HCT116 (cell line): ENCODE results near the gene ALAS2.

ENCODE experiments used
- CTCF ChIP-seq, 3 experiments: fragments of 200-600 bp in 1 of 3; sonication (generic) in 1 of 3; IDR thresholded peaks in 2 of 3; conservative IDR thresholded peaks in 1 of 3; 2 replicates each; pipeline ENCODE4 v1.5.1; 2012 to 2017; ENCODE audit warnings: low read depth in 2 of 3, low read length in 2 of 3, antibody characterized with exemption in 1 of 3, borderline replicate concordance in 1 of 3, control low read depth in 1 of 3, mild to moderate bottlenecking in 1 of 3, mixed read lengths in 1 of 3, mixed run types in 1 of 3, moderate library complexity in 1 of 3; ENCODE audit not compliant: insufficient read depth in 1 of 3
- EZH2 ChIP-seq: fragments of 200-600 bp; sonication (generic); IDR thresholded peaks from 2 replicates; pipeline ENCODE4 v1.6.1; 2017; ENCODE audit warnings: antibody characterized with exemption, mixed run types
- POLR2A ChIP-seq: IDR thresholded peaks from 2 replicates; pipeline ENCODE4 v1.7.0; 2011; ENCODE audit warnings: borderline replicate concordance; ENCODE audit not compliant: insufficient read depth, insufficient read length; ENCODE audit errors: extremely low read depth
- REST ChIP-seq: IDR thresholded peaks from 2 replicates; pipeline ENCODE4 v1.6.1; 2012; ENCODE audit warnings: low read depth
- SIN3A ChIP-seq: IDR thresholded peaks from 2 replicates; pipeline ENCODE4 v1.6.1; 2012; ENCODE audit warnings: low read depth
- SP1 ChIP-seq: IDR thresholded peaks from 2 replicates; pipeline ENCODE4 v1.6.1; 2012; ENCODE audit warnings: low read depth
- YY1 ChIP-seq: IDR thresholded peaks from 2 replicates; pipeline ENCODE4 v1.6.1; 2011; ENCODE audit warnings: low read length, low read depth, moderate library complexity, mild to moderate bottlenecking; ENCODE audit not compliant: insufficient replicate concordance; ENCODE audit errors: extremely low read depth

GRCh38 chrX:54992911-54993622 is 37.7 kb downstream of the ALAS2 start:
- TF ChIP-seq POLR2A (no peak), CTCF (IDR thresholded peaks at IDR 0.05 in 2 of 3, conservative IDR thresholded peaks at IDR 0.05 in 1 of 3; ENCODE audit: borderline replicate concordance in 1 of 3, insufficient read depth in 1 of 3, low read depth in 2 of 3, low read length in 2 of 3) (no peak), EZH2 (no peak), YY1 (no peak), SIN3A (no peak), SP1 (no peak), REST (no peak)
